PC-3 (cell line): ENCODE measurements around the gene MEX3A.

ENCODE experiments used
- EZH2 ChIP-seq: fragments of 300-600 bp; sonication (generic); IDR thresholded peaks from one replicate; pipeline ENCODE4 v1.6.1; 2017; ENCODE audit warnings: antibody characterized with exemption, mild to moderate bottlenecking, low read length; ENCODE audit not compliant: unreplicated experiment
- TF ChIP-seq, protein P1 (sequence below): fragments of 300-600 bp; sonication (generic); conservative IDR thresholded peaks from 2 replicates; pipeline ENCODE4 v1.5.1; 2017; ENCODE audit warnings: antibody characterized with exemption, low read depth, mild to moderate bottlenecking, low read length

DNA sequence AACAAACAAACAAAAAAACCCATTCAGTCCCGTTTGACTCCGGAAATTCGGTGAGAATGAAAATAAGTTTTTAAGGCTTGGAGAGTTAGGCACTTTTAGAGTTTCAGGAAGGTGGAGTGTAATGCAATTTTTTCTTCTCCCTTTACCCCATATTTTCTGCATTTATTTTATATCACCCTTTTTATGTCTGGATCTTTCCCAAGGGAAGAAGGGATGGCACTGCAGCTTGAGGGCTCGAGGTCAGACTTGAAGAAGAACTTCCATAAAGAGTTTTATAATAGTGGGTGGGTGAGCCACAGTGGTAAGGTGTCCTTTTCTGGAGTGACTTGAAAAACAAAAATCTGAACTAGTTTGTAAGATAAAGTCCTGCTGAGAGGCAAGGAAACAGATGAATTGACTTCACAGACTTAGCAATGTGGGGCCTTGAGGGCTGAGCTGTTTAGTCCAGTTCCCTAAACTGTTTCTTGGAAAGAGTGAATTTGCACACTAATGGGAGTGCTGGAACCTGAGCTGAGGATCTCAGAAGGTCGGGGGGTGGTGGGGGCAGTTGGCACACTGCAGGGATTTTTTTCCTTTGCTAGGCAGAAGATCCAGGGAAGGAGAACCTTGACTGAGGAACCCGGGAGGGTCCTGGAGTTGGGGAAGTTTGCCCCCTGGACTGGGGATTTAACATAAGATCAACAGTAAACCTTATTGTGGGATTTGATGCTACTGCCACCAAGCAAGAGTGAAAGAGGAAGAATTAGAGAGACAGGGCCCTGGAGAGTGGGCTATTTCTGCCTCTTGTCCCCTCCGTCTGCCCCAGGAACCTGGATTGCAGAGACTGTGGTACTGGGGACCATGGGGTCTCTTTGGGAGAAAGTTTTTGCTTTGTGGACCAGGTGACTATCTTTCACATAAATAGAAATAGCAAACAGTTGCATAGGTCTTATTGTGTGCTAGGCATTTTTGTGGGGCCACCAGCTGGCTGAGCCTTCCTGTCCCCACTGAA, 1.8 kb upstream of the MEX3A start:
- TF ChIP-seq, protein P1, sequence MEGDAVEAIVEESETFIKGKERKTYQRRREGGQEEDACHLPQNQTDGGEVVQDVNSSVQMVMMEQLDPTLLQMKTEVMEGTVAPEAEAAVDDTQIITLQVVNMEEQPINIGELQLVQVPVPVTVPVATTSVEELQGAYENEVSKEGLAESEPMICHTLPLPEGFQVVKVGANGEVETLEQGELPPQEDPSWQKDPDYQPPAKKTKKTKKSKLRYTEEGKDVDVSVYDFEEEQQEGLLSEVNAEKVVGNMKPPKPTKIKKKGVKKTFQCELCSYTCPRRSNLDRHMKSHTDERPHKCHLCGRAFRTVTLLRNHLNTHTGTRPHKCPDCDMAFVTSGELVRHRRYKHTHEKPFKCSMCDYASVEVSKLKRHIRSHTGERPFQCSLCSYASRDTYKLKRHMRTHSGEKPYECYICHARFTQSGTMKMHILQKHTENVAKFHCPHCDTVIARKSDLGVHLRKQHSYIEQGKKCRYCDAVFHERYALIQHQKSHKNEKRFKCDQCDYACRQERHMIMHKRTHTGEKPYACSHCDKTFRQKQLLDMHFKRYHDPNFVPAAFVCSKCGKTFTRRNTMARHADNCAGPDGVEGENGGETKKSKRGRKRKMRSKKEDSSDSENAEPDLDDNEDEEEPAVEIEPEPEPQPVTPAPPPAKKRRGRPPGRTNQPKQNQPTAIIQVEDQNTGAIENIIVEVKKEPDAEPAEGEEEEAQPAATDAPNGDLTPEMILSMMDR = no peak
- TF ChIP-seq EZH2 = no peak
